Suprapubic skin (tissue), 4 donors: Measurements from ENCODE around the gene NRGN. TPM values are rescaled to one million over a fixed set of nuclear protein-coding genes. Genes with fewer than 3 reads are reported as not detected.
"Not testable (repeated sequence)": the region's sequence is repeated elsewhere in the genome, so short reads cannot be mapped to it uniquely, and the experiment has no call there.

Experiments used
- DNase-seq, 2 donors: peaks; one replicate each; pipeline ENCODE4 v3.0.0-alpha.2; 2019; ENCODE audit warnings: low spot score in 2 of 2
- H3K27ac ChIP-seq: fragments of 200-600 bp; sonication (generic); one replicate; pipeline ENCODE4 v1.5.1; 2019
- H3K27me3 ChIP-seq: fragments of 200-600 bp; sonication (generic); one replicate; pipeline ENCODE4 v1.5.1; 2019
- H3K36me3 ChIP-seq: fragments of 200-600 bp; sonication (generic); one replicate; pipeline ENCODE4 v1.5.1; 2019
- H3K4me1 ChIP-seq: fragments of 200-600 bp; sonication (generic); one replicate; pipeline ENCODE4 v1.5.1; 2019
- H3K4me3 ChIP-seq: fragments of 200-600 bp; sonication (generic); one replicate; pipeline ENCODE4 v1.5.1; 2019; ENCODE audit warnings: mild to moderate bottlenecking
- H3K9me3 ChIP-seq: fragments of 200-600 bp; sonication (generic); one replicate; pipeline ENCODE4 v1.5.1; 2019
- CTCF ChIP-seq, 2 donors: fragments of 200-600 bp in 1 of 2; fragments of 450-650 bp in 1 of 2; sonication (generic) in 1 of 2; IDR thresholded peaks; one replicate each; pipeline ENCODE4 v1.5.1; 2016 to 2019; ENCODE audit warnings: antibody characterized with exemption in 2 of 2, mild to moderate bottlenecking in 1 of 2, moderate library complexity in 1 of 2
- EP300 ChIP-seq: sonication (generic); formaldehyde crosslinking; IDR thresholded peaks from one replicate; pipeline ENCODE4 v1.6.1; 2017; ENCODE audit warnings: antibody characterized with exemption
- POLR2A ChIP-seq, 2 donors: fragments of 450-650 bp; IDR thresholded peaks; one replicate each; pipeline ENCODE4 v1.6.1; 2017; ENCODE audit warnings: antibody characterized with exemption in 2 of 2, mild to moderate bottlenecking in 2 of 2, moderate library complexity in 2 of 2
- POLR2AphosphoS5 ChIP-seq, 3 donors: sonication (generic); formaldehyde crosslinking; IDR thresholded peaks; one replicate each; pipeline ENCODE4 v1.6.1; 2017; ENCODE audit warnings: antibody characterized with exemption in 3 of 3
- WGBS: methylation state at CpG from one replicate; pipeline ENCODE4 v1.1.5; 2018; 5-methylcytosine and 5-hydroxymethylcytosine counted together
- total RNA-seq, 4 donors: library from RNA; depleted of rRNA; stranded (reverse); fragments of >200 nt; gene quantifications; one replicate each; pipeline ENCODE4 v1.1.0, GENCODE V29; 2016

Gene NRGN
- total RNA-seq, 4 donors from 2014 or later = 0.65 to 1.3 TPM; not detected in 2

- TF ChIP-seq POLR2A (IDR thresholded peaks at IDR 0.05) (no peak), POLR2AphosphoS5 (IDR thresholded peaks at IDR 0.05) (no peak), EP300 (no peak), CTCF (IDR thresholded peaks at IDR 0.05) (no peak)
- no peaks in the 10 kb centered on the region for H3K4me1 ChIP-seq
- no peak overlapping the region for H3K27ac ChIP-seq
- WGBS = 99% methylated on average over 8 of the region's 8 CpGs
- H3K9me3 ChIP-seq = no peaks in the 10 kb centered on the region
- H3K4me3 ChIP-seq = no peak overlapping the region
- no peaks in the 10 kb centered on the region for H3K27me3 ChIP-seq
- DNase-seq = no peak
- H3K36me3 ChIP-seq = peaks cover 16% of the 10 kb centered on the region
Measured at GRCh38 chr11:124769806-124770774, 30.3 kb downstream of the NRGN start.

GRCh38 chr11:124770959-124771358, 31.2 kb downstream of the NRGN start:
- not testable (repeated sequence) for H3K4me1 ChIP-seq, H3K27ac ChIP-seq, H3K27me3 ChIP-seq, DNase-seq, H3K9me3 ChIP-seq, H3K4me3 ChIP-seq
- WGBS = 96% methylated on average over 6 of the region's 6 CpGs
- H3K36me3 ChIP-seq = peaks cover 16% of the 10 kb centered on the region

- no peak overlapping the region for H3K4me3 ChIP-seq
- no peaks in the 10 kb centered on the region for H3K27me3 ChIP-seq
- H3K27ac ChIP-seq = no peak overlapping the region
- peaks cover 5% of the 10 kb centered on the region for H3K36me3 ChIP-seq
- WGBS = 85% methylated on average over 7 of the region's 7 CpGs
- no peaks in the 10 kb centered on the region for H3K4me1 ChIP-seq
- no peaks in the 10 kb centered on the region for H3K9me3 ChIP-seq
- DNase-seq = no peak
- TF ChIP-seq EP300 (no peak), POLR2AphosphoS5 (IDR thresholded peaks at IDR 0.05) (no peak), POLR2A (IDR thresholded peaks at IDR 0.05) (no peak), CTCF (IDR thresholded peaks at IDR 0.05) (no peak)
Measured at GRCh38 chr11:124776865-124777645, 37.3 kb downstream of the NRGN start.

GRCh38 chr11:124778281-124778680, 38.5 kb downstream of the NRGN start:
- 92% methylated on average over 2 of the region's 2 CpGs for WGBS
- H3K9me3 ChIP-seq = no peaks in the 10 kb centered on the region
- H3K4me1 ChIP-seq = no peaks in the 10 kb centered on the region
- H3K4me3 ChIP-seq = no peak overlapping the region
- H3K27me3 ChIP-seq = no peaks in the 10 kb centered on the region
- DNase-seq = no peak
- no peaks in the 10 kb centered on the region for H3K36me3 ChIP-seq
- no peak for TF ChIP-seq CTCF (IDR thresholded peaks at IDR 0.05)
- no peak for TF ChIP-seq EP300
- no peak for TF ChIP-seq POLR2A (IDR thresholded peaks at IDR 0.05)
- no peak for TF ChIP-seq POLR2AphosphoS5 (IDR thresholded peaks at IDR 0.05)
- no peak overlapping the region for H3K27ac ChIP-seq

GRCh38 chr11:124779568-124779967, 39.8 kb downstream of the NRGN start:
- no peaks in the 10 kb centered on the region for H3K9me3 ChIP-seq
- DNase-seq = no peak
- no peaks in the 10 kb centered on the region for H3K27me3 ChIP-seq
- no peak overlapping the region for H3K27ac ChIP-seq
- H3K4me3 ChIP-seq = no peak overlapping the region
- WGBS = 80% methylated on average over 1 of the region's 1 CpG
- no peaks in the 10 kb centered on the region for H3K36me3 ChIP-seq
- TF ChIP-seq CTCF (IDR thresholded peaks at IDR 0.05) = no peak
- H3K4me1 ChIP-seq = no peaks in the 10 kb centered on the region
